ENCODE data around the gene IL19.

DNA sequence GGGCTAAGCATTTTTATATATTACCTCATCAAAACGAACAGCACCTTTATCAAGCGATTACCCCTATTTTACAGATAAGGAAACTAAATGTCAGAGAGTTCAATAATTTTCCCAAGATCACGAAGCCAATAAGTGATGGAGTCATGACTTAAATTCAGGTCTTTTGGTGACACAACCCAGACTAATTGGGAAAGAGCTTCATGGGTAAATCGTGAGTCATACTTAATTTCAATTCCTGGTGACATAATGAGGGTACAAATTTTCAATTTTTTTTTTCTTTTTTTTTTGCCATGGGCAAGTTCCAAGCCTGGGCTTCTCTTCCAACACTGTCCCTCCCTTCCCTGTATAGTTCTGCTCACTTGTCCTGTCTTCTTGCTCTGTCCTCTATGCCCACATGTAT, 31.8 kb downstream of the IL19 start:
- TF ChIP-seq SRSF9 (IDR thresholded peaks at IDR 0.05; ENCODE audit: borderline replicate concordance, low read depth, low read length): no peak
- no peak for TF ChIP-seq NEUROD1 (IDR thresholded peaks at IDR 0.05; ENCODE audit: borderline replicate concordance, low read depth, low read length, partially characterized antibody)
- no peak for TF ChIP-seq NFRKB (IDR thresholded peaks at IDR 0.05; ENCODE audit: low read depth)
- TF ChIP-seq MCM2 (IDR thresholded peaks at IDR 0.05; ENCODE audit: low read depth): no peak
- TF ChIP-seq TBP (optimal IDR thresholded peaks at IDR 0.05; ENCODE audit: low read depth, low read length): no peak
- no peak for TF ChIP-seq ZNF274 (IDR thresholded peaks at IDR 0.05; ENCODE audit: borderline replicate concordance, low read depth, low read length)
- no peak for TF ChIP-seq EP300 (IDR thresholded peaks at IDR 0.05; ENCODE audit: low read length)
- TF ChIP-seq TRIM24 (IDR thresholded peaks at IDR 0.05): no peak
- no peak for TF ChIP-seq MAZ (CRISPR knock-in tag; conservative IDR thresholded peaks at IDR 0.05 in 1 of 2, IDR thresholded peaks at IDR 0.05 in 1 of 2)
- TF ChIP-seq, protein P1, sequence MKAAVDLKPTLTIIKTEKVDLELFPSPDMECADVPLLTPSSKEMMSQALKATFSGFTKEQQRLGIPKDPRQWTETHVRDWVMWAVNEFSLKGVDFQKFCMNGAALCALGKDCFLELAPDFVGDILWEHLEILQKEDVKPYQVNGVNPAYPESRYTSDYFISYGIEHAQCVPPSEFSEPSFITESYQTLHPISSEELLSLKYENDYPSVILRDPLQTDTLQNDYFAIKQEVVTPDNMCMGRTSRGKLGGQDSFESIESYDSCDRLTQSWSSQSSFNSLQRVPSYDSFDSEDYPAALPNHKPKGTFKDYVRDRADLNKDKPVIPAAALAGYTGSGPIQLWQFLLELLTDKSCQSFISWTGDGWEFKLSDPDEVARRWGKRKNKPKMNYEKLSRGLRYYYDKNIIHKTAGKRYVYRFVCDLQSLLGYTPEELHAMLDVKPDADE (conservative IDR thresholded peaks at IDR 0.05; ENCODE audit: control insufficient read depth, low read depth, low read length): no peak
- no peak for TF ChIP-seq ZEB2 (IDR thresholded peaks at IDR 0.05)

All from K562 (cell line).